Heart left ventricle (tissue), 16 donors: ENCODE measurements around the gene GRIP1. TPM values are rescaled to one million over a fixed set of nuclear protein-coding genes. Genes with fewer than 3 reads are reported as not detected.

Source experiments
- ATAC-seq, 4 donors: fragments of 200-7000 bp; cut with Tn5 transposase; one replicate each; pipeline ENCODE4 v1.9.1; 2020 to 2022; ENCODE audit warnings: moderate library complexity in 4 of 4, mild to moderate bottlenecking in 3 of 4, moderate number of reproducible peaks in 1 of 4
- DNase-seq, 5 donors: peaks; one replicate each; pipeline ENCODE4 v3.0.0-alpha.2; 2020
- H3K27ac ChIP-seq, 12 donors: fragments of 200-600 bp; sonication (generic) in 4 of 12; one replicate each; pipeline versions ENCODE4 v1.5.0 to v1.8.0; 2016 to 2022; ENCODE audit warnings: mild to moderate bottlenecking in 2 of 12
- H3K27me3 ChIP-seq, 9 donors: fragments of 200-600 bp; sonication (generic) in 2 of 9; one replicate each; pipeline versions ENCODE4 v1.5.1 to v1.8.0; 2016 to 2022; ENCODE audit warnings: mild to moderate bottlenecking in 3 of 9
- H3K36me3 ChIP-seq, 9 donors: fragments of 200-600 bp; sonication (generic) in 2 of 9; one replicate each; pipeline versions ENCODE4 v1.5.0 to v1.8.0; 2018 to 2022; ENCODE audit warnings: mild to moderate bottlenecking in 2 of 9
- H3K4me1 ChIP-seq, 12 donors: fragments of 200-600 bp; sonication (generic) in 4 of 12; one replicate each; pipeline versions ENCODE4 v1.5.0 to v1.8.0; 2016 to 2022; ENCODE audit warnings: mild to moderate bottlenecking in 3 of 12
- H3K4me3 ChIP-seq, 12 donors: fragments of 200-600 bp; sonication (generic) in 4 of 12; one replicate each; pipeline versions ENCODE4 v1.5.0 to v1.8.0; 2017 to 2022; ENCODE audit warnings: mild to moderate bottlenecking in 9 of 12, moderate library complexity in 4 of 12
- H3K9me3 ChIP-seq, 12 donors: fragments of 200-600 bp; sonication (generic) in 4 of 12; one replicate each; pipeline versions ENCODE4 v1.5.0 to v1.8.0; 2016 to 2022; ENCODE audit warnings: mild to moderate bottlenecking in 1 of 12
- CTCF ChIP-seq, 12 donors: fragments of 200-600 bp; sonication (generic) in 4 of 12; IDR thresholded peaks; one replicate each; pipeline versions ENCODE4 v1.5.0 to v1.8.0; 2018 to 2022; ENCODE audit warnings: antibody characterized with exemption in 12 of 12, mild to moderate bottlenecking in 5 of 12
- POLR2A ChIP-seq, 2 donors: fragments of 450-650 bp; IDR thresholded peaks; one replicate each; pipeline ENCODE4 v1.6.1; 2017; ENCODE audit warnings: antibody characterized with exemption in 2 of 2, mild to moderate bottlenecking in 2 of 2, moderate library complexity in 2 of 2
- WGBS, 4 donors: extraction: QIAGEN DNeasy Blood & Tissue Kit in 2 of 4; methylation state at CpG; one replicate each; pipeline versions ENCODE4 v1.1.5 to v1.1.7; 2013 to 2018; 5-methylcytosine and 5-hydroxymethylcytosine counted together
- intact Hi-C, 10 donors: fragments of 100-400 bp; cut with DNase I; formaldehyde crosslinking; loops; one replicate each; pipeline versions ENCODE4 v1.11.1 to v1.14.2; 2022
- polyA plus RNA-seq, 2 donors: library from polyadenylated mRNA; stranded (reverse); fragments of 200-250 nt; gene quantifications; one replicate each; pipeline ENCODE4 v1.2.3, GENCODE V29; 2013
- total RNA-seq, 9 donors: library from RNA; depleted of rRNA in 2 of 9; stranded (reverse); fragments of >200 nt in 2 of 9; fragmentation: NEBNext Ultra II Directional in 3 of 9; extraction: Animal tissue kit (Norgen Biotek cat#: 25700) in 3 of 9; gene quantifications; one replicate each; pipeline versions ENCODE4 v1.1.0 to v1.2.4, GENCODE V29; 2016 to 2023
- donor health status: ischemic (EF 13 %, LVEDD 7.1; RV severe dilation, severe dysfunction).
- donor health status: healthy with polysubstance abuse.
- donor health status: DM: no; HTN: yes; CAD: no.
- donor health status: DM: no; HTN: no; CAD: no.
- donor health status: ischemic (EF 25% LVEDD 6.9; RV normal size, moderate dysfunction).
- donor health status: ischemic (EF 25% LVEDD 5.7; RV mildly dilated, moderate dysfunction).
- donor health status: healthy.
- donor health status: DM: yes; HTN: yes; CAD: no.
- donor health status: ischemic (EF 35%, LVEDD 5.7; RV mildly dilated, moderate dysfunction).
- donor health status: nonischemic (EF 11% LVEDD 7.7; RV severe dilation, severe dysfunction).
- donor health status: DM: yes; HTN: yes; CAD: no.
- donor health status: PGD.
- donor health status: ischemic (EF 29% LVEDD 5.4; RV normal size, mild dysfunction).
- donor health status: nonischemic (EF 23%, LVEDD 6.1; RV moderate dilation, normal function).

Gene GRIP1
- total and polyA plus RNA-seq, 11 donors, result 0.30 to 8.4 (median 1.5) TPM

- Histone ChIP-seq H3K4me3 (no peak overlapping the region), H3K27ac (no peak overlapping the region), H3K9me3 (peaks cover 0 to 12% (median under 1%) of the 10 kb centered on the region in 12 donors), H3K36me3 (peaks cover 0 to 45% (median 9%) of the 10 kb centered on the region in 9 donors), H3K27me3 (no peaks in the 10 kb centered on the region), H3K4me1 (no peaks in the 10 kb centered on the region)
- TF ChIP-seq CTCF (IDR thresholded peaks at IDR 0.05), result no peak
- intact Hi-C loops, result no loop called here
- WGBS, 4 donors, result 90 to 98% (median 95%) methylated on average over 2 of the region's 2 CpGs
- no peak for ATAC-seq
- no peak for DNase-seq
Observed at GRCh38 chr12:66335746-66336145, 343.1 kb downstream of the GRIP1 start.

GRCh38 chr12:66331814-66332213 lies 347.1 kb downstream of the GRIP1 start:
- TF ChIP-seq CTCF (IDR thresholded peaks at IDR 0.05) (no peak), POLR2A (IDR thresholded peaks at IDR 0.05) (no peak)
- no peak for DNase-seq
- H3K4me3 ChIP-seq, result no peak overlapping the region
- H3K9me3 ChIP-seq, result no peaks in the 10 kb centered on the region
- no peak for ATAC-seq
- intact Hi-C loops, result no loop called here
- no peaks in the 10 kb centered on the region for H3K27me3 ChIP-seq
- peaks cover 0 to 6% (median 0%) of the 10 kb centered on the region in 12 donors for H3K4me1 ChIP-seq
- H3K36me3 ChIP-seq, result peaks cover 0 to 19% (median 5%) of the 10 kb centered on the region in 9 donors
- WGBS, 4 donors, result 36 to 44% (median 39%) methylated on average over 1 of the region's 1 CpG
- no peak overlapping the region for H3K27ac ChIP-seq

GRCh38 chr12:66331016-66331415 lies 347.9 kb downstream of the GRIP1 start:
- Histone ChIP-seq H3K9me3 (no peaks in the 10 kb centered on the region), H3K4me3 (no peak overlapping the region), H3K27ac (no peak overlapping the region), H3K27me3 (no peaks in the 10 kb centered on the region), H3K36me3 (peaks cover 0 to 27% (median 5%) of the 10 kb centered on the region in 9 donors), H3K4me1 (peaks cover 0 to 6% (median 0%) of the 10 kb centered on the region in 12 donors)
- intact Hi-C loops, result no loop called here
- TF ChIP-seq CTCF (IDR thresholded peaks at IDR 0.05), result no peak
- no peak for TF ChIP-seq POLR2A (IDR thresholded peaks at IDR 0.05)
- 92 to 97% (median 92%) methylated on average over 13 of the region's 13 CpGs for WGBS, 4 donors
- no peak for ATAC-seq
- no peak for DNase-seq

GRCh38 chr12:66329941-66330340 lies 348.9 kb downstream of the GRIP1 start:
- no peak for ATAC-seq
- WGBS, 4 donors, result 64 to 77% (median 74%) methylated on average over 5 of the region's 5 CpGs
- intact Hi-C loops, result no loop called here
- no peak overlapping the region for H3K27ac ChIP-seq
- H3K36me3 ChIP-seq, result peaks cover 0 to 37% (median 11%) of the 10 kb centered on the region in 9 donors
- peaks cover 0 to 6% (median 0%) of the 10 kb centered on the region in 12 donors for H3K4me1 ChIP-seq
- H3K4me3 ChIP-seq, result no peak overlapping the region
- DNase-seq, result no peak
- H3K27me3 ChIP-seq, result no peaks in the 10 kb centered on the region
- no peaks in the 10 kb centered on the region for H3K9me3 ChIP-seq
- TF ChIP-seq CTCF (IDR thresholded peaks at IDR 0.05) (no peak), POLR2A (IDR thresholded peaks at IDR 0.05) (no peak)
